ENCODE results near the gene WTAP. TPM values are rescaled to one million over a fixed set of nuclear protein-coding genes. Genes with fewer than 3 reads are reported as not detected.
"Not testable (repeated sequence)": the region's sequence is repeated elsewhere in the genome, so short reads cannot be mapped to it uniquely, and the experiment has no call there.

WTAP gene
- total and polyA plus RNA-seq, 2 experiments from 2014 or later, result 108 to 121 TPM

DNA sequence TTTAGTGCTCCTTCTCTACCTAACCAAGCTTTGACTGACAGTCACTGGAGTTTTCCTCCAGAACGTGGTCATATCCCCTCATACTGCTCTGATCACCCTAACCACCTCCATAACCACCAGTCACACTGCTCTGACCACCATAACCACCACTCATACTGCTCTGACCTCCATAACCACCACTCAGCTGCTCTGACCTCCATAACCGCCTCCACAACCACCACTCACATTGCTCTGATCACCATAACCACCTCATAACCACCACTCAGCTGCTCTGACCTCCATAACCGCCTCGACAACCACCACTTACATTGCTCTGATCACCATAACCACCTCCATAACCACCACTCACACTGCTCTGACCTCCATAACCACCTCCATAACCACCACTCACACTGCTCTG is 16.7 kb upstream of the WTAP start:
- not testable (repeated sequence) for H3F3A ChIP-seq (replicated peaks; ENCODE audit: low read depth); H3K9me2 ChIP-seq (ENCODE audit: insufficient read depth); H4K20me1 ChIP-seq (replicated peaks; ENCODE audit: insufficient read depth); H3K4me2 ChIP-seq; H3K27ac ChIP-seq (ENCODE audit: low read depth); H3K36me3 ChIP-seq (ENCODE audit: insufficient read depth); H2AFZ ChIP-seq; H3K27me3 ChIP-seq (ENCODE audit: insufficient read depth); ATAC-seq; H3K4me1 ChIP-seq (ENCODE audit: insufficient read depth); H3K27me3 Mint-ChIP-seq (ENCODE audit: insufficient read depth, low read depth, poor library complexity); H3K27ac Mint-ChIP-seq; DNase-seq (ENCODE audit: low spot score); H3K4me3 Mint-ChIP-seq; H3K4me1 Mint-ChIP-seq; H3K4me3 ChIP-seq; H3K36me3 Mint-ChIP-seq (ENCODE audit: low read depth); H3K79me2 ChIP-seq (replicated peaks; ENCODE audit: insufficient read depth)
- H3K9me3 Mint-ChIP-seq, result peaks cover 12% of the 10 kb centered on the region

DNA sequence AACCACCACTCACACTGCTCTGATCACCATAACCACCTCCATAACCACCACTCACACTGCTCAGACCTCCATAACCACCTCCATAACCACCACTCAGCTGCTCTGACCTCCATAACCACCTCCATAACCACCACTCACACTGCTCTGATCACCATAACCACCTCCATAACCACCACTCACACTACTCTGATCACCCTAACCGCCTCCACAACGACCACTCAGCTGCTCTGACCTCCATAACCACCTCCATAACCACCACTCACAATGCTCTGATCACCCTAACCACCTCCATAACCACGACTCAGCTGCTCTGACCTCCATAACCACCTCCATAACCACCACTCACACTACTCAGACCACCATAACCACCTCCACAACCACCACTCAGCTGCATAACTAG is 14.9 kb upstream of the WTAP start:
- H3K4me3 ChIP-seq; H3K36me3 Mint-ChIP-seq (ENCODE audit: low read depth); H3K36me3 ChIP-seq (ENCODE audit: insufficient read depth); H3K4me1 Mint-ChIP-seq; ATAC-seq; H3K9me2 ChIP-seq (ENCODE audit: insufficient read depth); H3K27ac Mint-ChIP-seq; H3F3A ChIP-seq (replicated peaks; ENCODE audit: low read depth); H3K27me3 Mint-ChIP-seq (ENCODE audit: insufficient read depth, low read depth, poor library complexity); H3K27ac ChIP-seq (ENCODE audit: low read depth); H3K27me3 ChIP-seq (ENCODE audit: insufficient read depth); H4K20me1 ChIP-seq (replicated peaks; ENCODE audit: insufficient read depth); H3K4me2 ChIP-seq; H3K4me3 Mint-ChIP-seq; H3K9me3 Mint-ChIP-seq; H3K79me2 ChIP-seq (replicated peaks; ENCODE audit: insufficient read depth); H3K4me1 ChIP-seq (ENCODE audit: insufficient read depth); H2AFZ ChIP-seq; DNase-seq (ENCODE audit: low spot score): not testable (repeated sequence)

DNA sequence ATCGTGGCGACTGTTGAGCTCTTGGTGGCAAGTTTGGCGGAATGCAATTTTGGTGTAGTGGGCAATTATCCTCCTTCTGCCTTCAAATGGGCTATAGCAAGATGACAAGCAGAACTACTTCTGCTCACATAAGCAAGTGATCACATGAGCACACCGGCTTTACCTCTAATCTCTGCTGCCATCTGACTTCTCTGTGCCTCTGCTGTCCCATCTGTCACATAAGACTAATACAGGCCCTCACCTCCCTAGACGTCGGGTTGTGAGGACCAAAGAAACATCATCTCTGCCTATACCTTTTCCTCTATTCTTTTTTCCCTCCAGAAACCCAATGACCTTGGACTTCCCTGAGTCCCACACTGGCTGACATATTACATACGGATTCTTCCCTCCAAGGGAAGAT is 13.3 kb upstream of the WTAP start:
- Mint-ChIP-seq H3K4me1 (no peaks in the 10 kb centered on the region), H3K27me3 (ENCODE audit: insufficient read depth, low read depth, poor library complexity) (peaks cover 3% of the 10 kb centered on the region), H3K27ac (no peak overlapping the region), H3K4me3 (no peak overlapping the region), H3K36me3 (ENCODE audit: low read depth) (no peaks in the 10 kb centered on the region; the same call in 2 of the 3 replicates), H3K9me3 (peaks cover 7% of the 10 kb centered on the region; the same call in 2 of the 3 replicates)
- Histone ChIP-seq H2AFZ (no peak overlapping the region), H3K9me2 (ENCODE audit: insufficient read depth) (no peaks in the 10 kb centered on the region), H3K4me3 (no peak overlapping the region), H3K4me1 (ENCODE audit: insufficient read depth) (no peaks in the 10 kb centered on the region), H4K20me1 (replicated peaks; ENCODE audit: insufficient read depth) (no peaks in the 10 kb centered on the region), H3K79me2 (replicated peaks; ENCODE audit: insufficient read depth) (0 out of 2 replicates have a peak, but pooled peaks cover 1% of the 10 kb centered on the region), H3K27me3 (ENCODE audit: insufficient read depth) (no peaks in the 10 kb centered on the region), H3F3A (replicated peaks; ENCODE audit: low read depth) (no peaks in the 10 kb centered on the region), H3K27ac (ENCODE audit: low read depth) (no peak overlapping the region), H3K4me2 (no peak overlapping the region), H3K36me3 (ENCODE audit: insufficient read depth) (no peaks in the 10 kb centered on the region)
- ATAC-seq (no peak), DNase-seq (ENCODE audit: low spot score) (no peak)
- no peak for TF ChIP-seq EZH2phosphoT487 (IDR thresholded peaks at IDR 0.05; ENCODE audit: unreplicated experiment)
- no peak for TF ChIP-seq POLR2AphosphoS5 (IDR thresholded peaks at IDR 0.05; ENCODE audit: low read depth)
- no peak for TF ChIP-seq JUNB (IDR thresholded peaks at IDR 0.05; ENCODE audit: unreplicated experiment)
- TF ChIP-seq, protein P1, sequence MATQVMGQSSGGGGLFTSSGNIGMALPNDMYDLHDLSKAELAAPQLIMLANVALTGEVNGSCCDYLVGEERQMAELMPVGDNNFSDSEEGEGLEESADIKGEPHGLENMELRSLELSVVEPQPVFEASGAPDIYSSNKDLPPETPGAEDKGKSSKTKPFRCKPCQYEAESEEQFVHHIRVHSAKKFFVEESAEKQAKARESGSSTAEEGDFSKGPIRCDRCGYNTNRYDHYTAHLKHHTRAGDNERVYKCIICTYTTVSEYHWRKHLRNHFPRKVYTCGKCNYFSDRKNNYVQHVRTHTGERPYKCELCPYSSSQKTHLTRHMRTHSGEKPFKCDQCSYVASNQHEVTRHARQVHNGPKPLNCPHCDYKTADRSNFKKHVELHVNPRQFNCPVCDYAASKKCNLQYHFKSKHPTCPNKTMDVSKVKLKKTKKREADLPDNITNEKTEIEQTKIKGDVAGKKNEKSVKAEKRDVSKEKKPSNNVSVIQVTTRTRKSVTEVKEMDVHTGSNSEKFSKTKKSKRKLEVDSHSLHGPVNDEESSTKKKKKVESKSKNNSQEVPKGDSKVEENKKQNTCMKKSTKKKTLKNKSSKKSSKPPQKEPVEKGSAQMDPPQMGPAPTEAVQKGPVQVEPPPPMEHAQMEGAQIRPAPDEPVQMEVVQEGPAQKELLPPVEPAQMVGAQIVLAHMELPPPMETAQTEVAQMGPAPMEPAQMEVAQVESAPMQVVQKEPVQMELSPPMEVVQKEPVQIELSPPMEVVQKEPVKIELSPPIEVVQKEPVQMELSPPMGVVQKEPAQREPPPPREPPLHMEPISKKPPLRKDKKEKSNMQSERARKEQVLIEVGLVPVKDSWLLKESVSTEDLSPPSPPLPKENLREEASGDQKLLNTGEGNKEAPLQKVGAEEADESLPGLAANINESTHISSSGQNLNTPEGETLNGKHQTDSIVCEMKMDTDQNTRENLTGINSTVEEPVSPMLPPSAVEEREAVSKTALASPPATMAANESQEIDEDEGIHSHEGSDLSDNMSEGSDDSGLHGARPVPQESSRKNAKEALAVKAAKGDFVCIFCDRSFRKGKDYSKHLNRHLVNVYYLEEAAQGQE (IDR thresholded peaks at IDR 0.05; ENCODE audit: unreplicated experiment), result no peak
- no peak for TF ChIP-seq EZH2 (IDR thresholded peaks at IDR 0.05; ENCODE audit: low read depth, unreplicated experiment)
- TF ChIP-seq, protein P2, sequence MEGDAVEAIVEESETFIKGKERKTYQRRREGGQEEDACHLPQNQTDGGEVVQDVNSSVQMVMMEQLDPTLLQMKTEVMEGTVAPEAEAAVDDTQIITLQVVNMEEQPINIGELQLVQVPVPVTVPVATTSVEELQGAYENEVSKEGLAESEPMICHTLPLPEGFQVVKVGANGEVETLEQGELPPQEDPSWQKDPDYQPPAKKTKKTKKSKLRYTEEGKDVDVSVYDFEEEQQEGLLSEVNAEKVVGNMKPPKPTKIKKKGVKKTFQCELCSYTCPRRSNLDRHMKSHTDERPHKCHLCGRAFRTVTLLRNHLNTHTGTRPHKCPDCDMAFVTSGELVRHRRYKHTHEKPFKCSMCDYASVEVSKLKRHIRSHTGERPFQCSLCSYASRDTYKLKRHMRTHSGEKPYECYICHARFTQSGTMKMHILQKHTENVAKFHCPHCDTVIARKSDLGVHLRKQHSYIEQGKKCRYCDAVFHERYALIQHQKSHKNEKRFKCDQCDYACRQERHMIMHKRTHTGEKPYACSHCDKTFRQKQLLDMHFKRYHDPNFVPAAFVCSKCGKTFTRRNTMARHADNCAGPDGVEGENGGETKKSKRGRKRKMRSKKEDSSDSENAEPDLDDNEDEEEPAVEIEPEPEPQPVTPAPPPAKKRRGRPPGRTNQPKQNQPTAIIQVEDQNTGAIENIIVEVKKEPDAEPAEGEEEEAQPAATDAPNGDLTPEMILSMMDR (conservative IDR thresholded peaks at IDR 0.05; ENCODE audit: low read depth in 2 of 2), result no peak

Data from GM23338 (cell line).